HL-60/S4 (cell line): ENCODE results near the gene TGM1.
"Not testable (repeated sequence)": the region's sequence is repeated elsewhere in the genome, so short reads cannot be mapped to it uniquely, and the experiment has no call there.

Experiments used
- in situ Hi-C: fragments of 300-500 bp; cut with MboI; formaldehyde crosslinking; loops from 2 replicates; pipeline ENCODE4 v1.14.3; 2022; ENCODE audit warnings: low sequenced_read_pairs

Gene TGM1

GRCh38 chr14:24212924-24213865 lies 49.8 kb downstream of the TGM1 start, which contains the start of gene CHMP4A:
CHMP4A (minus strand) TSS chr14:24213488; CDS start chr14:24213439, 49 bp downstream.
- in situ Hi-C loops: no loop called here

- in situ Hi-C loops: no loop called here
Observed at GRCh38 chr14:24211311-24211710, 51.7 kb downstream of the TGM1 start.

- in situ Hi-C loops: no loop called here
Observed at GRCh38 chr14:24207625-24208024, 55.4 kb downstream of the TGM1 start.

GRCh38 chr14:24207104-24207551 lies 55.8 kb downstream of the TGM1 start:
- in situ Hi-C loops: no loop called here

GRCh38 chr14:24206260-24207103 lies 56.5 kb downstream of the TGM1 start:
- in situ Hi-C loops: no loop called here

GRCh38 chr14:24204163-24205146 lies 58.5 kb downstream of the TGM1 start:
- in situ Hi-C loops: no loop called here

- in situ Hi-C loops: not testable (repeated sequence)
Observed at GRCh38 chr14:24203249-24203886, 59.6 kb downstream of the TGM1 start.

- in situ Hi-C loops: not testable (repeated sequence)
Observed at GRCh38 chr14:24202538-24202937, 60.4 kb downstream of the TGM1 start.
